SJCRH30 (cell line): ENCODE results near the gene DCAF10. TPM values are rescaled to one million over a fixed set of nuclear protein-coding genes. Genes with fewer than 3 reads are reported as not detected.
"Not testable (repeated sequence)": the region's sequence is repeated elsewhere in the genome, so short reads cannot be mapped to it uniquely, and the experiment has no call there.

Source experiments
- DNase-seq, 2 experiments: peaks; one replicate each; pipeline ENCODE4 v3.0.0-alpha.2; 2015 to 2020
- H3K27ac ChIP-seq: fragments of 250-450 bp; sonication (Bioruptor Pico); 2 replicates; pipeline ENCODE4 v1.5.1; 2020; ENCODE audit warnings: mild to moderate bottlenecking, moderate library complexity
- H3K27me3 ChIP-seq: fragments of 250-450 bp; sonication (Bioruptor Pico); 2 replicates; pipeline ENCODE4 v1.5.1; 2020; ENCODE audit warnings: mild to moderate bottlenecking, moderate library complexity
- H3K36me3 ChIP-seq: fragments of 250-450 bp; sonication (Bioruptor Pico); 2 replicates; pipeline ENCODE4 v1.5.1; 2020; ENCODE audit warnings: mild to moderate bottlenecking, moderate library complexity
- H3K4me1 ChIP-seq: fragments of 250-450 bp; sonication (Bioruptor Pico); 2 replicates; pipeline ENCODE4 v1.5.1; 2020; ENCODE audit warnings: mild to moderate bottlenecking, moderate library complexity
- H3K4me3 ChIP-seq: fragments of 250-450 bp; sonication (Bioruptor Pico); 2 replicates; pipeline ENCODE4 v1.5.1; 2020; ENCODE audit warnings: mild to moderate bottlenecking, moderate library complexity
- H3K9me3 ChIP-seq: fragments of 250-450 bp; sonication (Bioruptor Pico); replicated peaks from 2 replicates; pipeline ENCODE4 v1.5.1; 2020; ENCODE audit warnings: mild to moderate bottlenecking, moderate library complexity
- total RNA-seq: library from RNA; depleted of rRNA; stranded (reverse); fragments of >200 nt; shearing (Covaris generic); gene quantifications from 2 replicates; pipeline ENCODE4 v1.2.3, GENCODE V29; 2014; rRNA removed

Gene DCAF10, protein sequence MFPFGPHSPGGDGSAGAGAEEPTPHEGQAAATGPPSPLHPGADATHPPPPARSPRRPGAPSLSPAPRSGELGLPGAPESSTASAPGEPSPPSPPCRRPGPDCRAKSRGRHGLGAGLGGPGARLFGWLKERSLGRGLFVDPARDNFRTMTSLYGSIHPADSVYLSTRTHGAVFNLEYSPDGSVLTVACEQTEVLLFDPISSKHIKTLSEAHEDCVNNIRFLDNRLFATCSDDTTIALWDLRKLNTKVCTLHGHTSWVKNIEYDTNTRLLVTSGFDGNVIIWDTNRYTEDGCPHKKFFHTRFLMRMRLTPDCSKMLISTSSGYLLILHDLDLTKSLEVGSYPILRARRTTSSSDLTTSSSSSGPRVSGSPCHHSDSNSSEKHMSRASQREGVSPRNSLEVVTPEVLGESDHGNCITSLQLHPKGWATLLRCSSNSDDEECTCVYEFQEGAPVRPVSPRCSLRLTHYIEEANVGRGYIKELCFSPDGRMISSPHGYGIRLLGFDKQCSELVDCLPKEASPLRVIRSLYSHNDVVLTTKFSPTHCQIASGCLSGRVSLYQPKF
- total RNA-seq, result 11.5 and 15.7 TPM in 2 replicates

DNA sequence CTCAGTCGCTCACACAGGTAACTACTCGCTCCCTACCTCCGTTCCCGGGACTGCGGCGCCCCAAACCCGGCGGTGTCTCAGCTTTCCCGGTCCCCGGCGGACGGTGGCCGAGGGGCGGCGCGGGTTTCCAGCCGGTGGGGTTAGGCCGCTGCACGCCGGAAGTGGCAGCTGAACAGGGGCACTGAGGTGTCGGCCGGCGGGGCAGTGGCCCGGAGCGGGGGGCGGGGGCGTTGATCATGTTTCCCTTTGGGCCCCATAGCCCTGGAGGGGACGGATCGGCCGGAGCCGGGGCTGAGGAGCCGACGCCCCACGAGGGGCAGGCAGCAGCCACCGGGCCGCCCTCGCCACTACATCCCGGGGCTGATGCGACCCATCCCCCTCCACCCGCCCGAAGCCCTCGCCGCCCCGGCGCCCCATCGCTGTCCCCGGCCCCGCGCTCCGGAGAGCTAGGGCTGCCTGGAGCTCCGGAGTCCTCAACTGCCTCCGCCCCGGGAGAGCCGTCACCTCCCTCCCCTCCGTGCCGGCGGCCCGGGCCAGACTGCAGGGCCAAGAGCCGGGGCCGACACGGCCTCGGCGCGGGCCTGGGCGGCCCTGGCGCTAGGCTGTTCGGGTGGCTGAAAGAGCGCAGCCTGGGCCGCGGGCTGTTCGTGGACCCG lies at the start of gene DCAF10:
DCAF10 (plus strand) TSS at position 167 of the 656 bp plus-strand sequence; CDS start at position 237, 70 bp downstream.
- Histone ChIP-seq H3K27me3 (no peaks in the 10 kb centered on the region), H3K4me1 (peaks cover 7% of the 10 kb centered on the region; the same call in 1 of the 2 replicates), H3K36me3 (peaks cover 5% of the 10 kb centered on the region), H3K27ac (peak within 1 kb of the TSS; percentile 78), H3K9me3 (no peaks in the 10 kb centered on the region), H3K4me3 (peak within 1 kb of the TSS; percentile 97)
- DNase-seq, result peak; percentile 89 to 91

- Histone ChIP-seq H3K27me3 (no peaks in the 10 kb centered on the region), H3K4me1 (peaks cover 9% of the 10 kb centered on the region), H3K27ac (no peak overlapping the region), H3K36me3 (no peaks in the 10 kb centered on the region), H3K4me3 (no peak overlapping the region), H3K9me3 (no peaks in the 10 kb centered on the region)
- no peak for DNase-seq
Measured at GRCh38 chr9:37751186-37751585, 49.4 kb upstream of the DCAF10 start.

- not testable (repeated sequence) for H3K4me3 ChIP-seq, DNase-seq, H3K27me3 ChIP-seq, H3K9me3 ChIP-seq, H3K36me3 ChIP-seq, H3K4me1 ChIP-seq, H3K27ac ChIP-seq
Measured at GRCh38 chr9:37751704-37752103, 48.9 kb upstream of the DCAF10 start.

DNA sequence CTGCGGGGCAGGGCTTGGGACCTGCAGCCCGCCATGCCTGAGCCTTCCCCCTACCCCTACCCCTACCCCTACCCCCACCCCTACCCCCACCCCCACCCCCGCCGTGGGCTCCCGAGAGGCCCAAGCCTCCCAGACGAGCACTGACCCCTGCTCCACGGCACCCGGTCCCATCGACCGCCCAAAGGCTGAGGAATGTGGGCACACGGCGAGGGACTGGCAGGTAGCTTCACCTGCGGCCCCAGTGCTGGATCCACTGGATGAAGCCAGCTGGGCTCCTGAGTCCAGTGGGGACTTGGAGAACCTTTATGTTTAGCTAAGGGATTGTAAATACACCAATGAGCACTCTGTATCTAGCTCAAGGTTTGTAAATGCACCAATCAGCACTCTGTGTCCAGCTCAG lies 48.5 kb upstream of the DCAF10 start:
- not testable (repeated sequence) for H3K9me3 ChIP-seq, H3K4me1 ChIP-seq, H3K4me3 ChIP-seq, DNase-seq, H3K27me3 ChIP-seq, H3K27ac ChIP-seq, H3K36me3 ChIP-seq

- H3K4me3 ChIP-seq, result peak overlapping the region; percentile 54
- no peaks in the 10 kb centered on the region for H3K4me1 ChIP-seq
- no peaks in the 10 kb centered on the region for H3K36me3 ChIP-seq
- no peak overlapping the region for H3K27ac ChIP-seq
- DNase-seq, result no peak
- no peaks in the 10 kb centered on the region for H3K27me3 ChIP-seq
- H3K9me3 ChIP-seq, result no peaks in the 10 kb centered on the region
Measured at GRCh38 chr9:37752642-37753488, 47.7 kb upstream of the DCAF10 start.

GRCh38 chr9:37753489-37754190 lies 47.0 kb upstream of the DCAF10 start, which contains the start of gene TRMT10B:
TRMT10B (plus strand) TSS chr9:37753805; CDS start chr9:37761932, 8,127 bp downstream.
- no peak within 1 kb of the TSS for H3K27ac ChIP-seq
- H3K4me3 ChIP-seq, result peak within 1 kb of the TSS; percentile 54
- DNase-seq, result peak; percentile 18 to 36
- H3K9me3 ChIP-seq, result no peaks in the 10 kb centered on the region
- no peaks in the 10 kb centered on the region for H3K36me3 ChIP-seq
- no peaks in the 10 kb centered on the region for H3K4me1 ChIP-seq
- H3K27me3 ChIP-seq, result no peaks in the 10 kb centered on the region

- no peak overlapping the region for H3K4me3 ChIP-seq
- no peaks in the 10 kb centered on the region for H3K36me3 ChIP-seq
- DNase-seq, result no peak
- no peaks in the 10 kb centered on the region for H3K9me3 ChIP-seq
- H3K4me1 ChIP-seq, result no peaks in the 10 kb centered on the region
- no peaks in the 10 kb centered on the region for H3K27me3 ChIP-seq
- no peak overlapping the region for H3K27ac ChIP-seq
Measured at GRCh38 chr9:37758747-37759146, 41.9 kb upstream of the DCAF10 start.

DNA sequence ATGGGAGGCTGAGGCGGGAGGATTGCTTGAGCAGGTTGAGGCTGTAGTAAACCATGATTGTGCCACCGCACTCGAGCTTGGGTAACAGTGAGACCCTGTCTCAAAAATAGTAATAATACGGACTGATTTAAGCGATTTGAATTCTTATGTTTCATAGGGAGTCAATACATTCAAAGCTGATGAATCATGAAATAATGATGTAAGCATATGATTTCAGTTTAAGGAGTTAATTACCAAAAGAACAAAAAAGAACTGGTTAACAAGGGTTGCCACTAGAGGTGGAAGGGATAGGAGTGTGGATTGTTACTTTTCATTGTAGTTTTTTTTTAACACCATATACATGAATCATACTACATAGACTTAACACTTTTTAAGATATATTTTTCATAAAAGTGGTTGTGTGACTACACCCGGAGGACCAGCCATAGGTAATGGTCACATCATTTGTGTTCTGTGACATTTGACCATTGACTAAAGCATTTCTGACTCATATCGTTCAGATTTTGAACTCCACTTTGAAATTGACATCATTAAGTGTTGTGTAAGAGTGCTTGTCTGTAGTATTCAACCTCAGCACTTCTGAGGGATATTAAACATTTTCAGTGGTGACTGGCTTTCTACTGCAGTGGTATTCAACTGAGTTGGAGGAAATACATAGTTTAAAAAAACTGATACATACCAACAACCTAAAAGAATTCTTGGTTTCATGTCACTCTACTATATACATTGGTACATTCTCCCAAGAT lies 40.0 kb upstream of the DCAF10 start:
- H3K4me3 ChIP-seq, result no peak overlapping the region
- H3K9me3 ChIP-seq, result no peaks in the 10 kb centered on the region
- H3K4me1 ChIP-seq, result no peaks in the 10 kb centered on the region
- no peaks in the 10 kb centered on the region for H3K36me3 ChIP-seq
- no peak for DNase-seq
- H3K27ac ChIP-seq, result no peak overlapping the region
- no peaks in the 10 kb centered on the region for H3K27me3 ChIP-seq

DNA sequence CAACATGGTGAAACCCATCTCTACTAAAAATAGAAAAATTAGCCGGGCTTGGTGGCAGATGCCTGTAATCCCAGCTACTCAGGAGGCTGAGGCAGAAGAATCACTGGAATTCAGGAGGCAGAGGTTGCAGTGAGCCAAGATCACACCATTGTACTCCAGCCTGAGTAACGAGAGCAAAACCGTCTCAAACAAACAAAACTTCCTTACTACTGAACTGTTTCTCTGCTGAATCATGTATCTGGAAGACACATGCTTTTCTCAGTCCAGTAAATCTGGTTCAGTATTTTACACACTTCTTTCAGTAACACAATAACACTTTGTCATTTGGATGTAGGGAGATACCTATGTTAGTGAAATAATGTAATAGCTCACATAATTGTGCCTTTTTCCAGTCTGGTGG lies 39.1 kb upstream of the DCAF10 start:
- Histone ChIP-seq H3K36me3 (no peaks in the 10 kb centered on the region), H3K9me3 (no peaks in the 10 kb centered on the region), H3K27me3 (no peaks in the 10 kb centered on the region), H3K4me1 (no peaks in the 10 kb centered on the region), H3K4me3 (no peak overlapping the region), H3K27ac (no peak overlapping the region)
- DNase-seq, result no peak

GRCh38 chr9:37765263-37765662 lies 35.3 kb upstream of the DCAF10 start:
- H3K4me1 ChIP-seq, H3K9me3 ChIP-seq: not testable (repeated sequence)

DNA sequence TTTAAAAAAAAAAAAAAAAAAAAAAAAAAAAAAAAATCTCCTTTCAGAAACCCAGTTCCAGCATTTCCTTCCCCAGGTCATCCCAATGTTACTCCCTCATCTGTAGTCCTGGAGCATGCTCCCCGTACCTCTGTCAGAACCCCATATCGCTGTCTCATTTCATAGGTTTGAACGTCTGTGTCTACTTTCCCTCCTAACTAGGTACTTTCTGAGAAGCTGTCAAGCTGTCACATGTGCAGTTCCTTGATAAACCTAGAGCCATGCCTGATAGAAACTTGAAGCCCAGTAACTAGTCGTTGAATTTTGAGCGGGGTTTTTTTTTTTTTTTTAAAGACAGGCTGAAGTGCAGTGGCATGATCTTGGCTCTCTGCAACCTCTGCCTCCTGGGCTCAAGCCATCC lies 31.3 kb upstream of the DCAF10 start:
- DNase-seq, result no peak
- H3K9me3 ChIP-seq, result no peaks in the 10 kb centered on the region
- H3K4me3 ChIP-seq, result no peak overlapping the region
- no peaks in the 10 kb centered on the region for H3K4me1 ChIP-seq
- no peaks in the 10 kb centered on the region for H3K27me3 ChIP-seq
- peaks cover 2% of the 10 kb centered on the region; the same call in 1 of the 2 replicates for H3K36me3 ChIP-seq
- H3K27ac ChIP-seq, result no peak overlapping the region

More at GRCh38 chr9:37765263-37765662, 35.3 kb upstream of the DCAF10 start:
- DNase-seq, H3K36me3 ChIP-seq, H3K27ac ChIP-seq, H3K27me3 ChIP-seq, H3K4me3 ChIP-seq: not testable (repeated sequence)

DNA sequence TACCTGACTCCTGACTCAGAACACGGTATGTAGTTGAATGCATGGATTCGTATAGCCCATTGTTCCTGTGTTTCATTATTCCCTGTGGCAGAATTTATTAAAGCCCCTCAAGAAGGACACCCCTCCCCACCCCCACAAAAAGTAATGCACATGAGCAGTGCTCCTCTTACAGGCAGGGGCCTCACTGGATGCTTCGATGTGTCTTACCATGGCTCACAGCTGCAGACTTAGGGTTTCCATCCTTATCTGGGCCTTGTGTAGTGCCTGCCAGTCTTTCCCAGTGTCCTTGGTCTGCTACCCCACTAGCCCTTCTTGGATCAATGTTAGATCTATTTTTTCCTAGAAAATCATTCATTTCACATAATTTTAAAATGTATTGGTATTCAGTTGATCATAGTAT lies 30.6 kb upstream of the DCAF10 start:
- DNase-seq, result no peak
- Histone ChIP-seq H3K9me3 (no peaks in the 10 kb centered on the region), H3K27me3 (no peaks in the 10 kb centered on the region), H3K4me1 (no peaks in the 10 kb centered on the region), H3K36me3 (peaks cover 3% of the 10 kb centered on the region; the same call in 1 of the 2 replicates), H3K4me3 (no peak overlapping the region), H3K27ac (no peak overlapping the region)

DNA sequence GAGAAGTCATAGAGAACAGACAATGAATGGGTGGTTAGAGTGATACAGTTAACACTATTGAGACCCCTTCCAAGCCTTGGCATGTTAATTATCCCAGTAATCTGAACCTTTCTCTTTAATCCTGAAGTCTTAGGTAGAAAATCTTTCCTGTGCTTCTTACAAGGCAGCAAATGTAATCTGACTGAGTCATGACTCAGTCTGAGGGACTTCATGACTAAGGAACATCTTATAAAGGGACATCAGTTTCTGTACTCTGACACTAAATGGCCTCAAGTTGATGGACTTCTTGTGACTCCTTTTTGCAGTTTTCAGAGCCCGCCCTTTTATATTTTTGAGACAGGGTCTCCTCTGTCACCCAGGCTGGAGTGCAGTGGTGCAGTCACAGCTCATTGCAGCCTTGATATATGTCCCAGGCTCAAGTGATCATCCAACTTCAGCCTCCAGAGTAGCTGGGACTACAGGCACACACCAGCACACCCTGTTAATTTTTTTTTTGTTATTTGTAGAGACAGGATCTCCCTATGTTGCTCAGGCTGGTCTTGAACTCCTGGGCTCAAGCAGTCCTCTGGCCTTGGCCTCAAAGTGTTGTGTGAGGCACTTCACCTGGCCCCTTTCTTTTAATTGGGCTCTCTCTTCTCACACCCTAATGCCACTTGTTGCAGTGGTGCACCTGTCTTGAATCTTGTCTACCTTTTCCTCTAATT lies 25.2 kb upstream of the DCAF10 start:
- H3K4me1 ChIP-seq, result no peaks in the 10 kb centered on the region
- no peak for DNase-seq
- H3K9me3 ChIP-seq, result no peaks in the 10 kb centered on the region
- H3K36me3 ChIP-seq, result peaks cover 23% of the 10 kb centered on the region
- H3K27ac ChIP-seq, result no peak overlapping the region
- no peak overlapping the region for H3K4me3 ChIP-seq
- no peaks in the 10 kb centered on the region for H3K27me3 ChIP-seq
